KBM-7 (cell line): Measurements from ENCODE around the gene COG8.

Source experiments
- DNase-seq: peaks from one replicate; pipeline ENCODE4 v3.0.0-alpha.2; 2015
- in situ Hi-C: fragments of 300-500 bp; cut with MboI; formaldehyde crosslinking; loops from 2 replicates; pipeline ENCODE4 v1.14.3; 2020; ENCODE audit warnings: low sequenced_read_pairs, low pct_unique_long_range_greater_than_20kb, mixed read lengths

The COG8 gene

GRCh38 chr16:69322343-69322742 is 17.0 kb downstream of the COG8 start:
- in situ Hi-C loops = no loop called here
- DNase-seq = no peak

DNA sequence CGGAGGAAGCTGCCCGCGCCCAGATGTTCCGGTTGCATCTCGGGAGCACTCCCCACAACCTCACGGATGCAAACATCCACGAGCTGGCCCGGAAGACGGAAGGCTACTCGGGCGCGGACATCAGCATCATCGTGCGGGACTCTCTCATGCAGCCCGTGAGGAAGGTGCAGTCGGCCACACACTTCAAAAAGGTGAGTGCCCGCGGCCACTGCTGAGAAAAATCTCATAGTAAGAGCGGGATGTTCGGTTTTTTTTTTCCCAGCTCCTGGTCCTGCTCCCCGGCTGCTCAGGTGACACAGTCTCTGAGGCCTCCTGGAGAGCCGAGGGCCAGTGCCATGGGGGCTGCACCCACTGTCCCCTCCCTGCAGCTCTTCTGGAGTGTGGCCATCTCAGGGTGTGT is 18.3 kb downstream of the COG8 start:
- no peak for DNase-seq
- in situ Hi-C loops = no loop called here

DNA sequence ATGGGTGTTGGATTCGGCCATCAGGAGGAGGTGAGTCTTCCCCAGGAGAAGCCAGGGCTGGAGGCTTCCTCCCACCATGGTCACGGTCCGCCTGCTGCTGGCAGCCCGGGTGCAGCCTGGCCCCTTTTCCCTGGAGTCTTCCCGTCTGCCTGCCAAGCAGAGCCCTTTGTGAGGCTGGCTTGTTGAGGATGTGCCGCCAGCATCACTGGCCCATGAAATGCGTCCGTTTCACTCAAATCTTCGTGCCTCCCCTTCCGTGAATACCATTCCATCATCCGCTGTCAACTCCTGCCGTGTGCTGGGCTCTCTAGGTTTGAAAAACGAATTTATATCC is 18.7 kb downstream of the COG8 start:
- DNase-seq = no peak
- in situ Hi-C loops = no loop called here

- in situ Hi-C loops = no loop called here
These were observed 19.3 kb downstream of the COG8 start for GRCh38 chr16:69319826-69320739.

GRCh38 chr16:69319381-69319780 is 20.0 kb downstream of the COG8 start:
- no peak for DNase-seq
- in situ Hi-C loops = no loop called here

More at GRCh38 chr16:69319826-69320739, 19.3 kb downstream of the COG8 start:
- no peak for DNase-seq

- in situ Hi-C loops = no loop called here
- DNase-seq = no peak
These were observed 20.5 kb downstream of the COG8 start for GRCh38 chr16:69318911-69319289.

GRCh38 chr16:69318177-69318910 is 21.0 kb downstream of the COG8 start:
- DNase-seq = no peak
- in situ Hi-C loops = no loop called here

DNA sequence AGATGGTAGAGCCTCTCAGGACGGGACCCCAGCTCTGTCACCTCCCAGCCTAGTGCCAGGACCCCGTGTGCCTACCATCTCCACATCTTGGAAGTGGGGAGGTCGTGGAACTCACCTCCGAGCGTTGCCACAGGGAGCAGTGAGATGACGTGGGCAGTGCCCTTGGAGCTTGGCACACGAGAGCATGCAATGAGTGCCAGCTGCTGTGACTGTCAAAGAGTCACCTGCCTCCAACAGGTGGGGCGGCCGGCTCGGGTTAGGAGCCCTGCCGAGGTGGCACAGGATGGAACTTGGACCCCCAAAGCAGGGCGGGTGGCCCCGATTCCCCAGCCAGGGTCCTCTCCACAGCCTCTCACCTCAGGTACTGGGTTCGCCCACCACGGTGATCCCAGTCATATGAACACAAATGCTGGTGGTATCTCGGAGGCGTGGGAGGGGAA is 22.7 kb downstream of the COG8 start:
- DNase-seq = no peak
- in situ Hi-C loops = no loop called here

DNA sequence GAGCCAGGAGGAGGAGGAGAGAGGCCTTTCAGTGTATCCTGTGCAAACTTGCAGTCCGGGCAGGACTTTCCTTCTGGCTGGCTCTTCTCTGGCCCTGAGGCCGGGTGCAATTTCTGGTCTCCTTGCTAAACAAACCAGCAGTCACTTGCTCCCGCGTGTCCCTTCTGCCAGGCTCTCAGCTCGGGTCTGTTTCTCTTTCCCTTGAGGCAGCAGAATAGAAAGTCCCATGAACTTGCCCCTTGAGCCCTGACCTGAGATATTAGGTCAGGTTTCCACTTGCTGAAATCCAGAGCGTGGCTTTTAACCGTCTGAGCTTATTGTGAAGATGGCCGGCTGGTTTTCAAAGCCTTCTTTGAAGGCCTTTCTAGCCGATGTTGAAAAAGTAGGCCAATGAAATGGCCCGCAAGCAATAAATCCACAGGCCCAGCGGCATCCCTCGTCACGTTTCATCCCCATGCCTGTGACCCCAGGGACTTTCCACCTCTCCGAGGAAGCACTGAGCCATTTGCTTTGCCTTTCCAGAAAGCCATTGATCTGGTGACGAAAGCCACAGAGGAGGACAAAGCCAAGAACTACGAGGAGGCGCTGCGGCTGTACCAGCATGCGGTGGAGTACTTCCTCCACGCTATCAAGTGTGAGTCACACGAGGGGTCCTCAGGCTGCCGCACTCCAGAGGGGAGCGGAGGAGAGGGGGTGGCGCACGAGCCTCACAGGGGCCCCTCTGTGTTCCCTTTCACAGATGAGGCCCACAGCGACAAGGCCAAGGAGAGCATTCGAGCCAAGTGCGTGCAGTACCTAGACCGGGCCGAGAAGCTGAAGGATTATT is 23.7 kb downstream of the COG8 start:
- in situ Hi-C loops = no loop called here

DNA sequence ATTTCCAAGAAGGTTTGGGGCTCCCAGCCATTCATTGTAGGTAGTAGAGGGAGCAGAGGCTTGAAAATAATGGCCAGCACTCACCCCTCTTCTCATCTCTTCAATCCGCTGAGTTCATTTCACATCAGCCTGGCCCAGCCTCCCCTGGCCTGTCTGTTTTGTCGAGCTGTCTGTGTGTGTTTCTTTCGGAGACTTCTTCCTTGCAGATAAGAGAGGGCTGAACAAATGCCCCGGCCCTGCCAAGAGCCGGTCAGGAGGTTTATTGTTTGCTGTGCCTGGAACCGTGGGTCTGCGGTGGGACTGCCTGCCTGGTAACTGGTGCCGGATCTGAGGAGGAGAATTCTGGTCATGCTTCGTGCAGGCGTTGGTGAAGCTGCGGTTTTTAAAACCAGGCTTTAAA is 24.8 kb downstream of the COG8 start:
- no peak for DNase-seq
- in situ Hi-C loops = no loop called here

More for the DNA sequence above, 23.7 kb downstream of the COG8 start:
- DNase-seq = peak; percentile 77

DNA sequence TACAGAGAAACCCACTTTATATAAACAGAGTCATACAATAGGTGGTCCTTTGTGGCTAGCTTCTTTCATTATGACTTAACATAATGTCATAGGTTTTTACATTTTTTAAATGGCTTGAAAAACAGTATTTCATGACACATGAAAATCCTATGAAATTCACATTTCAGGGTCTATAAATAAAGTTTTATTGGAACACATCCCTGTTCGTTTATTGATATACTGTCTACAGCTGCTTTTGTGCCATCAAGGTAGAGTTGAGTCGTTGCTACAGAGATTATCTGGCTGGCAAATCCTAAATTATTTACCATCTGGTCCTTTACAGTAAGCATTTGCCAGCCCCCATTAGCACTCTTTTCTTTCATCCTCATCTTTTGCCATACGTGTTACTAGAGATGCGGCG is 25.9 kb downstream of the COG8 start:
- in situ Hi-C loops = no loop called here

GRCh38 chr16:69311533-69312387 is 27.6 kb downstream of the COG8 start:
- in situ Hi-C loops = no loop called here
- DNase-seq = peak; percentile 56

More for the DNA sequence above, 25.9 kb downstream of the COG8 start:
- DNase-seq = no peak

DNA sequence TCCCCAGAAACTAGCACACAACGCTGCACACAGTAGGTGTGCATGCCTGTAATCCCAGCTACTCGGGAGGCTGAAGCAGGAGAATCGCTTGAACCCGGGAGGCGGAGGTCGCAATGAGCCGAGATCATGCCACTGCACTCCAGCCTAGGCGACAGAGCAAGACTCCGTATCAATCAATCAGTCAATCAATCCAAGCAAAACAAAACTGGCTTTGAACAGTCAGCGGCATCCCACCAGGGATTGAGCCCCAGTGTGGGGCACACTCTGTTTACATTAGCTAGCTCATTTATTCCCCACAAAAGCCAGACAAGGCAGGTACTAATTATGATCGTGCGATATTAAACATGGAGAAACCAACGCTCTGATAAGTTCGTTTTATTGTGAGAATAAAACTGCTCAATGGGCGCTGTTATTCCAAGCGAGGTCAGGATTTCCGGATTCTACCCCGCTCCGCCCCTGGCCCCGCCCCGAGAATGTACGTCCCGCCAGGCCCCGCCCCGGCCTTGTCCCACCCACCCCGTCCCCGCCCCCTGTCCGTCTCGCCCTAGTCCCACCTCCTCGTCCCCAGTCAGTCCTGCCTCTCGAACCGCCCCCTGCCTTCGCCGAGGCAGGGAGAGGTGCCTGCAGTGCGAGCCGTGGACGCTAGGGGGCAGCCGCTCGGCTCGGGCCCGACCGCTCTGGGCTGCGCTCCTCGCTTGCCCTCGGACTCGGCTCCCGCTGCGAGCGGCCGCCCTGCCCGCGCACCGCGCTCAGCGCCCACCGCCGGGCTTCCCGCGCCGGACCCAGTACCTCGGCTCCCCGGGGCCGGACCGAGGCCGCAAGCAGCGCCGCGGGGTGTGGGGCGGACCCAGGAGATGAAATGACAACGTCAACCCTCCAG is 28.5 kb downstream of the COG8 start, which contains the start of gene VPS4A:
Gene VPS4A (plus strand): TSS at position 698 of the 880 bp plus-strand sequence. CDS start 162 bp downstream, at position 860.
- peak; percentile 97 for DNase-seq
- in situ Hi-C loops = no loop called here

GRCh38 chr16:69309316-69309715 is 30.0 kb downstream of the COG8 start:
- DNase-seq = no peak
- in situ Hi-C loops = no loop called here

DNA sequence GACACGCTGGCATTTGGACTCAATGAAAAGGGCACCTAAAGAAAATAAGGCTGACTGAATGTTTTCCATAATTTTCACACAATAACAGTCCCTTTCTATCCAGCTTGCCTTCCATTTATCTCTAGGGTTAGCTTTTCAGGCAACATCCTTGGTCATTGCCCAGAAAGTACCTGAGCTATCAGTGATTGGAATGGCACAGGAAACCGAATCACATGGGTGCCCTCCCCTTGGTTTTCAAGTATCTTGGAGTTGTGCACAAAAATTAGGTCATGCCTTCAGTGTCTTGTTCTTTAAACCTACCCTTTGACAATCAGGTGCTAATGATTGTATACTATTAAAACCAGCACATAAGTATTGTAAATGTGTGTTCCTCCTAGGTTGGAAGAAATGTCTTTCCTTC is 31.5 kb downstream of the COG8 start:
- no peak for DNase-seq
- in situ Hi-C loops = no loop called here

- in situ Hi-C loops = no loop called here
- no peak for DNase-seq
These were observed 32.3 kb downstream of the COG8 start for GRCh38 chr16:69307091-69307490.

DNA sequence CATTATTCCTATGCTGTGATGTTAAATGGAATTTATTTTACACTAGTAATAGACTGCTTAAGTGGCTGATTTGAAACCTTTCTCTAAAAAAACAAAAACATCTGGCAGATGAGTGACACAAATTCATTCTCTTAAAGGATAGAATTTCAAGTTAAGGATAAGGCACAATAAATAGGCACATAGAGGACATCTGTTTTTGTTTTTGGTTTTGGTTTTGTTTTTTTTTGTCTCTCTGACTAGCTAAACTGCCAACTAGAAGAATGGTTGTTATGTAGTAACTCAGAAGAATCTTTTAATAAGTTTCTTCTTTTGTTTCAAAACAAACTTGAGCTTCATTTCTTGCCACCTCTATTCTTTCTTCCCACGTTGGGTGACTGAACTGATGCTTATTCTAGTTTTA is 33.3 kb downstream of the COG8 start:
- in situ Hi-C loops = no loop called here
- no peak for DNase-seq

- in situ Hi-C loops = no loop called here
- no peak for DNase-seq
These were observed 37.1 kb downstream of the COG8 start for GRCh38 chr16:69302301-69302700.
